HCT116 (cell line): ENCODE measurements around the gene PLEKHJ1. TPM values are rescaled to one million over a fixed set of nuclear protein-coding genes. Genes with fewer than 3 reads are reported as not detected.

Source experiments
- ATAC-seq: fragments of 200-7000 bp; cut with Tn5 transposase; 2 replicates; pipeline ENCODE4 v1.9.1; 2020; ENCODE audit warnings: mild to moderate bottlenecking, moderate library complexity
- BruUV-seq: library from RNA; stranded (reverse); fragments of 400-500 nt; replicated peaks from 2 replicates; lab custom pipeline; 2021; lab: Mats Ljungman, UMichigan
- CTCF ChIA-PET: fragments of 300-600 bp; sonication (Branson Sonifier 250); formaldehyde crosslinking; loops from one replicate; lab custom pipeline; 2021; ENCODE audit warnings: antibody characterized with exemption; lab: Charles Lee
- POLR2A ChIA-PET: fragments of 300-600, 350-600 bp; sonication (Branson Sonifier 250); formaldehyde crosslinking; loops from one replicate; lab custom pipeline; 2021; ENCODE audit warnings: antibody characterized with exemption; lab: Charles Lee
- RAD21 ChIA-PET, 2 experiments: fragments of 300-600 bp; sonication (Branson Sonifier 250); formaldehyde crosslinking; loops; one replicate each; lab custom pipeline; 2023; ENCODE audit warnings: low total read pairs in 2 of 2; ENCODE audit not compliant: uncharacterized antibody in 2 of 2, unreplicated experiment in 2 of 2, low non-redundant PET in 1 of 2; lab: Charles Lee
- DNase-seq: peaks from one replicate; pipeline ENCODE4 v3.0.0-alpha.2; 2010; ENCODE audit warnings: low read depth, low spot score
- H2AFZ ChIP-seq: fragments of 200-600 bp; shearing (Covaris generic), sonication (generic); 2 replicates; pipeline ENCODE4 v1.6.1; 2017; ENCODE audit warnings: low read depth, mixed run types, mixed read lengths, antibody characterized with exemption, low read length; ENCODE audit not compliant: poor library complexity, severe bottlenecking
- H3K27ac ChIP-seq: 2 replicates; pipeline ENCODE4 v1.5.1; 2012; ENCODE audit warnings: low read depth, low read length
- H3K27me3 ChIP-seq: fragments of 200-600 bp; sonication (generic); 2 replicates; pipeline ENCODE4 v1.6.1; 2016; ENCODE audit warnings: mixed run types, low read length, mixed read lengths; ENCODE audit not compliant: insufficient read depth
- H3K36me3 ChIP-seq, 2 experiments: fragments of 200-500 bp in 1 of 2; fragments of 200-600 bp in 1 of 2; sonication (Bioruptor generic) in 1 of 2; sonication (generic) in 1 of 2; 2 replicates each; pipeline versions ENCODE4 v1.5.1 to v1.6.1; 2014 to 2016; ENCODE audit warnings: low read length in 2 of 2, inconsistent platforms in 1 of 2, mixed read lengths in 1 of 2, mixed run types in 1 of 2; ENCODE audit not compliant: insufficient read depth in 2 of 2, control insufficient read depth in 1 of 2
- H3K4me1 ChIP-seq, 2 experiments: fragments of 200-600 bp in 1 of 2; sonication (generic) in 1 of 2; 2 replicates each; pipeline versions ENCODE4 v1.5.1 to v1.6.1; 2012 to 2017; ENCODE audit warnings: low read length in 2 of 2, inconsistent platforms in 1 of 2, mild to moderate bottlenecking in 1 of 2, mixed read lengths in 1 of 2, mixed run types in 1 of 2, moderate library complexity in 1 of 2; ENCODE audit not compliant: insufficient read depth in 2 of 2, control insufficient read depth in 1 of 2
- H3K4me2 ChIP-seq: fragments of 200-600 bp; sonication (generic); 2 replicates; pipeline ENCODE4 v1.6.1; 2017; ENCODE audit warnings: mixed run types, low read length, mixed read lengths
- H3K4me3 ChIP-seq, 2 experiments: fragments of 200-600 bp in 1 of 2; sonication (generic) in 1 of 2; replicated peaks in 1 of 2; 2 replicates each; pipeline ENCODE4 v1.5.1; 2011 to 2016; ENCODE audit warnings: low read length in 2 of 2, control low read depth in 1 of 2, low read depth in 1 of 2, mild to moderate bottlenecking in 1 of 2, mixed read lengths in 1 of 2, mixed run types in 1 of 2
- H3K79me2 ChIP-seq: fragments of 200-600 bp; sonication (generic); 2 replicates; pipeline ENCODE4 v1.6.1; 2017; ENCODE audit warnings: mild to moderate bottlenecking, mixed run types, low read length, moderate library complexity, mixed read lengths; ENCODE audit not compliant: insufficient read depth
- H3K9ac ChIP-seq: fragments of 200-600 bp; sonication (generic); 2 replicates; pipeline ENCODE4 v1.6.1; 2016; ENCODE audit warnings: low read length, mixed read lengths
- H3K9me2 ChIP-seq: fragments of 200-600 bp; sonication (generic), shearing (Covaris generic); 2 replicates; pipeline ENCODE4 v1.6.1; 2017; ENCODE audit warnings: mixed run types, mild to moderate bottlenecking, moderate library complexity; ENCODE audit not compliant: insufficient read depth
- H3K9me3 ChIP-seq, 2 experiments: fragments of 200-500 bp in 1 of 2; fragments of 200-600 bp in 1 of 2; sonication (Bioruptor generic) in 1 of 2; sonication (generic) in 1 of 2; 2 replicates each; pipeline ENCODE4 v1.6.1; 2014 to 2017; ENCODE audit warnings: low read length in 2 of 2, mixed read lengths in 2 of 2, inconsistent platforms in 1 of 2, low read depth in 1 of 2, mild to moderate bottlenecking in 1 of 2, mixed run types in 1 of 2, moderate library complexity in 1 of 2; ENCODE audit not compliant: control insufficient read depth in 1 of 2, insufficient read depth in 1 of 2
- H4K20me1 ChIP-seq: fragments of 200-600 bp; sonication (generic), shearing (Covaris generic); 2 replicates; pipeline ENCODE4 v1.6.1; 2017; ENCODE audit warnings: mixed run types, mild to moderate bottlenecking, moderate library complexity; ENCODE audit not compliant: insufficient read depth
- CBX3 ChIP-seq: IDR thresholded peaks from 2 replicates; pipeline ENCODE4 v1.6.1; 2012; ENCODE audit warnings: low read depth
- CEBPB ChIP-seq: IDR thresholded peaks from 2 replicates; pipeline ENCODE4 v1.6.1; 2012; ENCODE audit warnings: low read depth
- CTCF ChIP-seq, 3 experiments: fragments of 200-600 bp in 1 of 3; sonication (generic) in 1 of 3; IDR thresholded peaks in 2 of 3; conservative IDR thresholded peaks in 1 of 3; 2 replicates each; pipeline ENCODE4 v1.5.1; 2012 to 2017; ENCODE audit warnings: low read depth in 2 of 3, low read length in 2 of 3, antibody characterized with exemption in 1 of 3, borderline replicate concordance in 1 of 3, control low read depth in 1 of 3, mild to moderate bottlenecking in 1 of 3, mixed read lengths in 1 of 3, mixed run types in 1 of 3, moderate library complexity in 1 of 3; ENCODE audit not compliant: insufficient read depth in 1 of 3
- EGR1 ChIP-seq: IDR thresholded peaks from 2 replicates; pipeline ENCODE4 v1.6.1; 2012; ENCODE audit warnings: low read depth
- EZH2 ChIP-seq: fragments of 200-600 bp; sonication (generic); IDR thresholded peaks from 2 replicates; pipeline ENCODE4 v1.6.1; 2017; ENCODE audit warnings: antibody characterized with exemption, mixed run types
- EZH2phosphoT487 ChIP-seq: fragments of 200-600 bp; IDR thresholded peaks from 2 replicates; pipeline ENCODE4 v1.6.1; 2018; ENCODE audit warnings: antibody characterized with exemption, borderline replicate concordance
- FOSL1 ChIP-seq: IDR thresholded peaks from 2 replicates; pipeline ENCODE4 v1.6.1; 2012; ENCODE audit warnings: low read depth
- JUND ChIP-seq: IDR thresholded peaks from 2 replicates; pipeline ENCODE4 v1.6.1; 2012
- MAX ChIP-seq: IDR thresholded peaks from 2 replicates; pipeline ENCODE4 v1.6.1; 2012
- POLR2A ChIP-seq: IDR thresholded peaks from 2 replicates; pipeline ENCODE4 v1.7.0; 2011; ENCODE audit warnings: borderline replicate concordance; ENCODE audit not compliant: insufficient read depth, insufficient read length; ENCODE audit errors: extremely low read depth
- POLR2AphosphoS5 ChIP-seq: IDR thresholded peaks from 2 replicates; pipeline ENCODE4 v1.6.1; 2011; ENCODE audit warnings: mild to moderate bottlenecking, low read depth, low read length, moderate library complexity
- REST ChIP-seq: IDR thresholded peaks from 2 replicates; pipeline ENCODE4 v1.6.1; 2012; ENCODE audit warnings: low read depth
- SIN3A ChIP-seq: IDR thresholded peaks from 2 replicates; pipeline ENCODE4 v1.6.1; 2012; ENCODE audit warnings: low read depth
- SRF ChIP-seq: IDR thresholded peaks from 2 replicates; pipeline ENCODE4 v1.6.1; 2012; ENCODE audit warnings: low read depth
- TCF7L2 ChIP-seq: IDR thresholded peaks from 2 replicates; pipeline ENCODE4 v1.7.0; 2011; ENCODE audit warnings: borderline replicate concordance, inconsistent platforms; ENCODE audit not compliant: insufficient read depth, insufficient read length; ENCODE audit errors: extremely low read depth
- YY1 ChIP-seq: IDR thresholded peaks from 2 replicates; pipeline ENCODE4 v1.6.1; 2011; ENCODE audit warnings: low read length, low read depth, moderate library complexity, mild to moderate bottlenecking; ENCODE audit not compliant: insufficient replicate concordance; ENCODE audit errors: extremely low read depth
- ZFX ChIP-seq: fragments of 450-650 bp; IDR thresholded peaks from 2 replicates; pipeline ENCODE4 v1.6.1; 2017
- ZNF274 ChIP-seq: fragments of 200-500 bp; sonication (Bioruptor generic); IDR thresholded peaks from 2 replicates; pipeline ENCODE4 v1.6.1; 2014; ENCODE audit warnings: mild to moderate bottlenecking, low read depth, low read length, inconsistent platforms
- intact Hi-C: fragments of 100-400 bp; cut with micrococcal nuclease; formaldehyde crosslinking; loops from 2 replicates; pipeline ENCODE4 v1.10.0; 2022
- total RNA-seq: library from RNA; stranded (reverse); gene quantifications from one replicate; pipeline ENCODE4 v1.2.1, GENCODE V29; 2021; ENCODE audit not compliant: unreplicated experiment

PLEKHJ1 gene
- total RNA-seq, 1 experiment from 2014 or later: 88.2 TPM

- intact Hi-C loops: no loop called here
- Histone ChIP-seq H4K20me1 (no peaks in the 10 kb centered on the region), H2AFZ (no peak overlapping the region), H3K9me3 (no peaks in the 10 kb centered on the region), H3K36me3 (peaks cover 26 to 58% of the 10 kb centered on the region in 2 experiments; a peak in 3 of 4 replicates), H3K27me3 (no peaks in the 10 kb centered on the region), H3K9ac (no peak overlapping the region), H3K79me2 (peaks cover 68% of the 10 kb centered on the region), H3K27ac (no peak overlapping the region), H3K4me2 (no peak overlapping the region), H3K4me1 (no peaks in the 10 kb centered on the region), H3K9me2 (no peaks in the 10 kb centered on the region), H3K4me3 (no peak overlapping the region)
- DNase-seq (no peak), ATAC-seq (no peak)
- RAD21 ChIA-PET: no interaction called here
- POLR2A ChIA-PET: no interaction called here
- BruUV-seq: no TSS peak
- TF ChIP-seq REST (no peak), TCF7L2 (no peak), POLR2A (no peak), SRF (no peak), ZNF274 (no peak), EZH2 (no peak), CBX3 (no peak), CTCF (IDR thresholded peaks at IDR 0.05 in 2 of 3, conservative IDR thresholded peaks at IDR 0.05 in 1 of 3; ENCODE audit: borderline replicate concordance in 1 of 3, insufficient read depth in 1 of 3, low read depth in 2 of 3, low read length in 2 of 3) (no peak), JUND (no peak), SIN3A (no peak), POLR2AphosphoS5 (no peak), YY1 (no peak), EZH2phosphoT487 (no peak), CEBPB (no peak), ZFX (no peak), MAX (no peak), FOSL1 (no peak), EGR1 (no peak)
- CTCF ChIA-PET: no interaction called here
Measured at GRCh38 chr19:2189880-2190279, 46.2 kb downstream of the PLEKHJ1 start.
